Adrenal gland (tissue), 12 donors: ENCODE results near the gene BRIP1. TPM values are rescaled to one million over a fixed set of nuclear protein-coding genes. Genes with fewer than 3 reads are reported as not detected.

Experiments
- DNase-seq, 7 donors: peaks; one replicate each; pipeline ENCODE4 v3.0.0-alpha.2; 2019 to 2020
- H3K27ac ChIP-seq, 5 donors: fragments of 200-600 bp; sonication (generic) in 4 of 5; 1 replicate in 3 of 5; 2 replicates in 2 of 5; pipeline versions ENCODE4 v1.5.1 to v1.8.0; 2016 to 2020; ENCODE audit warnings: mild to moderate bottlenecking in 1 of 5
- H3K27me3 ChIP-seq: fragments of 200-600 bp; 2 replicates; pipeline ENCODE4 v1.8.0; 2021
- H3K36me3 ChIP-seq, 2 donors: fragments of 200-600 bp; replicated peaks in 1 of 2; 1 replicate in 1 of 2; 2 replicates in 1 of 2; pipeline versions ENCODE4 v1.5.1 to v1.8.0; 2018 to 2022
- H3K4me1 ChIP-seq, 2 donors: fragments of 200-600 bp; replicated peaks in 1 of 2; 1 replicate in 1 of 2; 2 replicates in 1 of 2; pipeline versions ENCODE4 v1.5.1 to v1.8.0; 2018 to 2021
- H3K4me3 ChIP-seq, 4 donors: fragments of 200-600 bp; sonication (generic) in 3 of 4; one replicate each; pipeline ENCODE4 v1.5.1; 2016 to 2018
- H3K9me3 ChIP-seq, 3 donors: fragments of 200-600 bp; sonication (generic) in 1 of 3; replicated peaks in 1 of 3; 1 replicate in 2 of 3; 2 replicates in 1 of 3; pipeline versions ENCODE4 v1.5.1 to v1.8.0; 2016 to 2021
- POLR2A ChIP-seq, 2 donors: fragments of 450-650 bp; IDR thresholded peaks; one replicate each; pipeline ENCODE4 v1.6.1; 2017; ENCODE audit warnings: antibody characterized with exemption in 2 of 2, mild to moderate bottlenecking in 2 of 2, moderate library complexity in 1 of 2
- WGBS, 4 donors: extraction: QIAGEN DNeasy Blood & Tissue Kit in 2 of 4; methylation state at CpG; one replicate each; pipeline versions ENCODE4 v1.1.5 to v1.1.7; 2013 to 2017; 5-methylcytosine and 5-hydroxymethylcytosine counted together
- intact Hi-C, 2 donors: fragments of 100-400 bp; cut with DNase I; formaldehyde crosslinking; loops; one replicate each; pipeline versions ENCODE4 v1.14.1 to v1.15.0; 2022 to 2023
- polyA plus RNA-seq, 3 donors: library from polyadenylated mRNA; stranded (reverse); fragments of 200-250 nt in 2 of 3; fragments of 350-450 nt in 1 of 3; fragmentation: Illumina TruSeq in 1 of 3; extraction: RNeasy Lipid Tissue Mini Kit (QIAGEN cat#74804) in 1 of 3; gene quantifications; one replicate each; pipeline ENCODE4 v1.2.3, GENCODE V29; 2013 to 2014
- total RNA-seq, 9 donors: library from RNA; depleted of rRNA in 4 of 9; stranded (reverse); fragments of >200 nt in 4 of 9; fragments of 120-200 nt in 1 of 9; fragmentation: NEBNext Ultra II Directional in 1 of 9; extraction: Animal tissue kit (Norgen Biotek cat#: 25700) in 1 of 9; gene quantifications; one replicate each; pipeline versions ENCODE4 v1.1.0 to v1.2.4, GENCODE V29; 2013 to 2023
- TF ChIP-seq, protein P1 (sequence below), 6 experiments: fragments of 450-650 bp in 4 of 6; fragments of 200-600 bp in 2 of 6; sonication (generic) in 1 of 6; IDR thresholded peaks; 1 replicate in 5 of 6; 2 replicates in 1 of 6; pipeline versions ENCODE4 v1.5.1 to v1.8.0; 2016 to 2021; ENCODE audit warnings: antibody characterized with exemption in 6 of 6, mild to moderate bottlenecking in 2 of 6, moderate library complexity in 1 of 6
- donor health status: healthy with polysubstance abuse.
- donor health status: Bipolar disorder and iron deficiency.
- donor health status: DM: yes; HTN: yes; CAD: no.
- donor health status: DM: no; HTN: no; CAD: no.
- donor health status: DM: no; HTN: no; CAD: no.
- donor health status: DM: yes; HTN: yes; CAD: no.

The BRIP1 gene
- total and polyA plus RNA-seq, 12 donors: 0.06 to 6.9 (median 0.46) TPM

DNA sequence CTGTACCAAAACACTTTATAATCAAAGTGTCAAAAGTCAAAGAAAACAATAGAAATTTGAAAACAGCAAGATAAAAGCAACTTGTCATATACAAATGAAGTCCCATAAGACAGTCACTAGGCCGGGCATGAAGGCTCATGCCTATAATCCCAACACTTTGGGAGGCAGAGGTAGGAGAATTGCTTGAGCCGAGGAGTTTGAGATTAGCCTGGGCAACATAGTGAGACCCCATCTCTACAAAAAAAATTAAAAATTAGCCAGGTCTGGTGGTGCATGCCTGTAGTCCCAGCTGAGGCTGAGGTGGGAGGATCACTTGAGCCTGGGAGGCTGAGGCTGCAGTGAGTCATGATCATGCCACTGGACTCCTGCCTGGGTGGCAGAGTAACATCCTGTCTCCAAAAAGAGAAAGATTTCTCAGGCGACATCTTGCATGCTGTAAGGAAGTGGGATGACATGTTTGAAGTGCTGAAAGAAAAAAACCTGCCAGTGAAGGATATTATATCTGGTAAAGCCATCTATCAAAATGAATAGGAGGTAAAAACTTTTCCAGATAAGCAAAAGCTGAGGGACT, 173.6 kb downstream of the BRIP1 start:
- Histone ChIP-seq H3K27me3 (no peaks in the 10 kb centered on the region), H3K4me1 (no peaks in the 10 kb centered on the region), H3K27ac (no peak overlapping the region), H3K4me3 (no peak overlapping the region), H3K36me3 (no peaks in the 10 kb centered on the region), H3K9me3 (no peaks in the 10 kb centered on the region)
- TF ChIP-seq, protein P1, sequence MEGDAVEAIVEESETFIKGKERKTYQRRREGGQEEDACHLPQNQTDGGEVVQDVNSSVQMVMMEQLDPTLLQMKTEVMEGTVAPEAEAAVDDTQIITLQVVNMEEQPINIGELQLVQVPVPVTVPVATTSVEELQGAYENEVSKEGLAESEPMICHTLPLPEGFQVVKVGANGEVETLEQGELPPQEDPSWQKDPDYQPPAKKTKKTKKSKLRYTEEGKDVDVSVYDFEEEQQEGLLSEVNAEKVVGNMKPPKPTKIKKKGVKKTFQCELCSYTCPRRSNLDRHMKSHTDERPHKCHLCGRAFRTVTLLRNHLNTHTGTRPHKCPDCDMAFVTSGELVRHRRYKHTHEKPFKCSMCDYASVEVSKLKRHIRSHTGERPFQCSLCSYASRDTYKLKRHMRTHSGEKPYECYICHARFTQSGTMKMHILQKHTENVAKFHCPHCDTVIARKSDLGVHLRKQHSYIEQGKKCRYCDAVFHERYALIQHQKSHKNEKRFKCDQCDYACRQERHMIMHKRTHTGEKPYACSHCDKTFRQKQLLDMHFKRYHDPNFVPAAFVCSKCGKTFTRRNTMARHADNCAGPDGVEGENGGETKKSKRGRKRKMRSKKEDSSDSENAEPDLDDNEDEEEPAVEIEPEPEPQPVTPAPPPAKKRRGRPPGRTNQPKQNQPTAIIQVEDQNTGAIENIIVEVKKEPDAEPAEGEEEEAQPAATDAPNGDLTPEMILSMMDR (IDR thresholded peaks at IDR 0.05): no peak
- no peak for TF ChIP-seq POLR2A (IDR thresholded peaks at IDR 0.05)
- intact Hi-C loops: no loop called here
- DNase-seq: no peak
- WGBS, 4 donors: 80 to 97% (median 90%) methylated on average over 3 of the region's 3 CpGs

- Histone ChIP-seq H3K27ac (no peak overlapping the region), H3K9me3 (no peaks in the 10 kb centered on the region), H3K27me3 (no peaks in the 10 kb centered on the region), H3K4me3 (no peak overlapping the region), H3K4me1 (no peaks in the 10 kb centered on the region), H3K36me3 (no peaks in the 10 kb centered on the region)
- no peak for DNase-seq
- 96 to 100% (median 99%) methylated on average over 2 of the region's 2 CpGs for WGBS, 4 donors
- intact Hi-C loops: no loop called here
- TF ChIP-seq, protein P1 (IDR thresholded peaks at IDR 0.05): no peak
- TF ChIP-seq POLR2A (IDR thresholded peaks at IDR 0.05): no peak
Observed at GRCh38 chr17:61687769-61688168, 175.6 kb downstream of the BRIP1 start.

DNA sequence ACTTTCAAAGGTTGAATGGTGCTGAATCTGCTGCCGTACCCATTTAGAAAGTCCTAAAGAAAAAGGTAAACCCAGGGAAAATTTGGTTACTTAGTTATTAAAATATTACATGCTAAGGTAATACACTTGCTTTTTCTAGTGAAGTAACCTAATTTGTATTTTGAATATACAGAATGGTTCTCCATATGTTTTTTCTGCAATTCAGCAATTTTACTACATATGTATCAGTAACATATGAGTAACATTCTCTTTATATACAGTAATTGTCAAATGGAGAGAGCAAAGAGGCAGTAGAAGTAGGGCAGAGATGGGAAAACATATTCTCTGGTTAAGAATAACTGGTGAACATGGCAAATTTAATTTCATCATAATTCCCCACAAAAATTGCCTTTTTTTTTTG, 177.2 kb downstream of the BRIP1 start:
- no peaks in the 10 kb centered on the region for H3K9me3 ChIP-seq
- no peaks in the 10 kb centered on the region for H3K27me3 ChIP-seq
- WGBS, 4 donors: 94 to 100% (median 96%) methylated on average over 1 of the region's 1 CpG
- no peaks in the 10 kb centered on the region for H3K4me1 ChIP-seq
- intact Hi-C loops: no loop called here
- no peaks in the 10 kb centered on the region for H3K36me3 ChIP-seq
- no peak overlapping the region for H3K27ac ChIP-seq
- H3K4me3 ChIP-seq: no peak overlapping the region
- TF ChIP-seq, protein P1 (IDR thresholded peaks at IDR 0.05): no peak
- no peak for TF ChIP-seq POLR2A (IDR thresholded peaks at IDR 0.05)
- DNase-seq: no peak

- TF ChIP-seq, protein P1 (IDR thresholded peaks at IDR 0.05): no peak
- no peak for TF ChIP-seq POLR2A (IDR thresholded peaks at IDR 0.05)
- Histone ChIP-seq H3K27me3 (no peaks in the 10 kb centered on the region), H3K4me3 (no peak overlapping the region), H3K27ac (no peak overlapping the region), H3K36me3 (no peaks in the 10 kb centered on the region), H3K9me3 (no peaks in the 10 kb centered on the region), H3K4me1 (no peaks in the 10 kb centered on the region)
- 95 to 99% (median 97%) methylated on average over 5 of the region's 5 CpGs for WGBS, 4 donors
- no peak for DNase-seq
- intact Hi-C loops: no loop called here
Observed at GRCh38 chr17:61684818-61685217, 178.5 kb downstream of the BRIP1 start.
